NB4 (cell line): ENCODE data around the gene FBXO41.

Experiments
- MYC ChIP-seq: IDR thresholded peaks from 2 replicates; pipeline ENCODE4 v1.6.1; 2011; ENCODE audit warnings: low read depth, low read length
- POLR2A ChIP-seq: IDR thresholded peaks from 2 replicates; pipeline ENCODE4 v1.6.1; 2011; ENCODE audit warnings: mild to moderate bottlenecking; ENCODE audit not compliant: insufficient read length; ENCODE audit errors: extremely low read depth
- TF ChIP-seq, protein P1 (sequence below): IDR thresholded peaks from one replicate; pipeline ENCODE4 v1.5.1; 2012; ENCODE audit warnings: low read depth, low read length

DNA sequence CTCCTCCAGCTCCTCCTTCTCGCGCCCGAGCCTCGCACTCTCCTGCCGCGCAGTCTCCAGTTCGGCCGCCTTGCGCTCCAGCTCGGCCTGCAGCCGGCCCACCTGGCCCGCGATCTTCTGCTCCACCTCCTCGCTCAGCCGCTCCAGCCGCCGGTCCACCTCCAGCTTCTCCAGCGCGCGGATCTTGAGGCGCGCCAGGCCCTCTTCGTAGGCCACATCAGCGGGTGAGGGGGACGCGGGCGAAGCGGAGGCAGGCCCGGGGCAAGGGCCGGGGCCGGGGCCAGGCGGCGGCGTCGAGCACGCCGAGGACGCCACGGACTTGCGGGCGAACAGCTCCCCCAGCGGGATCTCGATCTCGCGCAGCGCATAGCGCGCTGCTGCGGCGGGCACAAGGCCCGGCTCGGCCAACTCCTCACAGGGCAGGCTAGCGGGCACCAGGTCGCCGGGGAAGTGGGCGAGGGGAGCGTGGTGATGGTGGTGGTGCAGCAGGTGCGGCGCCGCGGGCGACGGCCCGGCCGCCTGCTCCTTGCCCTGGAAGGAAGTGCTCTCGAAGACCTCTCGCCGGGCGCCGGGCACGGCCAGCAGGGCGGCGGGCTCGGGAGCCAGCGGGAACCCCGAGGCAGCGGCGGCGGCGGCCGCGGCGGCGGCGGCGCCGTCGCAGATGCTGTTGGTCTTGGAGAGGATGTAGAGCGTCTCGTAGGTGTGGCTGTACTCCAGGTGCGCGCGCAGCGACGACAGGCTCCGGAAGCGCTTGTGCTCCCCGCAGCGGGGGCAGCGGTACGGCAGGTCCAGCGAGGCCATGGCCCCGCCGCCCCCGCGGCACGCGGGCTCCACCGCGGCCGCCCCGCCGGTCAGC, 15.2 kb downstream of the FBXO41 start:
- TF ChIP-seq POLR2A (no peak), MYC (no peak)
- TF ChIP-seq, protein P1, sequence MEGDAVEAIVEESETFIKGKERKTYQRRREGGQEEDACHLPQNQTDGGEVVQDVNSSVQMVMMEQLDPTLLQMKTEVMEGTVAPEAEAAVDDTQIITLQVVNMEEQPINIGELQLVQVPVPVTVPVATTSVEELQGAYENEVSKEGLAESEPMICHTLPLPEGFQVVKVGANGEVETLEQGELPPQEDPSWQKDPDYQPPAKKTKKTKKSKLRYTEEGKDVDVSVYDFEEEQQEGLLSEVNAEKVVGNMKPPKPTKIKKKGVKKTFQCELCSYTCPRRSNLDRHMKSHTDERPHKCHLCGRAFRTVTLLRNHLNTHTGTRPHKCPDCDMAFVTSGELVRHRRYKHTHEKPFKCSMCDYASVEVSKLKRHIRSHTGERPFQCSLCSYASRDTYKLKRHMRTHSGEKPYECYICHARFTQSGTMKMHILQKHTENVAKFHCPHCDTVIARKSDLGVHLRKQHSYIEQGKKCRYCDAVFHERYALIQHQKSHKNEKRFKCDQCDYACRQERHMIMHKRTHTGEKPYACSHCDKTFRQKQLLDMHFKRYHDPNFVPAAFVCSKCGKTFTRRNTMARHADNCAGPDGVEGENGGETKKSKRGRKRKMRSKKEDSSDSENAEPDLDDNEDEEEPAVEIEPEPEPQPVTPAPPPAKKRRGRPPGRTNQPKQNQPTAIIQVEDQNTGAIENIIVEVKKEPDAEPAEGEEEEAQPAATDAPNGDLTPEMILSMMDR = no peak
